K562 (cell line): ENCODE measurements around the gene HTR2C. TPM values are rescaled to one million over a fixed set of nuclear protein-coding genes. Genes with fewer than 3 reads are reported as not detected.

ENCODE experiments used
- CBX2 ChIP-seq: fragments of 200-600 bp; sonication (generic); IDR thresholded peaks from one replicate; pipeline ENCODE4 v1.6.1; 2012; ENCODE audit warnings: mild to moderate bottlenecking, low read length, inconsistent platforms; ENCODE audit not compliant: insufficient read depth, poor library complexity, severe bottlenecking
- NFE2L1 ChIP-seq: fragments of 450-650 bp; IDR thresholded peaks from 2 replicates; pipeline ENCODE4 v1.6.1; 2016; ENCODE audit warnings: missing genetic modification characterization, low read depth, mild to moderate bottlenecking, missing compliant biosample characterization, moderate library complexity, borderline replicate concordance
- polyA plus RNA-seq, 8 experiments: library from polyadenylated mRNA; depleted of rRNA in 4 of 8; stranded (reverse) in 5 of 8; unstranded in 3 of 8; fragments of >200 nt; fragmentation: Nextera tagmentation in 2 of 8; fragmentation: Illumina TruSeq in 1 of 8; extraction: Ambion mirVana in 2 of 8; extraction: Trizol in 1 of 8; gene quantifications; 2 replicates each; pipeline versions ENCODE4 v1.2.1 to v1.2.3, GENCODE V29; 2011 to 2014; ENCODE audit warnings: inconsistent platforms in 1 of 8, missing spikeins in 1 of 8
- total RNA-seq, 7 experiments: library from RNA; depleted of rRNA in 6 of 7; stranded (reverse); fragments of >200 nt in 6 of 7; fragmentation: Illumina TruSeq in 2 of 7; extraction: Trizol in 2 of 7; gene quantifications; 2 replicates each; pipeline versions ENCODE4 v1.2.1 to v1.2.3, GENCODE V29; 2011 to 2021; ENCODE audit warnings: low replicate concordance in 1 of 7
- TF ChIP-seq, protein P1 (sequence below): fragments of 200-600 bp; sonication (generic); IDR thresholded peaks from one replicate; pipeline ENCODE4 v1.6.1; 2012; ENCODE audit warnings: mild to moderate bottlenecking, low read depth, low read length, inconsistent platforms

The HTR2C gene
- total and polyA plus RNA-seq, 9 of the 15 experiments (the other 6 are each of a cell fraction or from before 2014, with no cell fraction given), result 0.04 to 0.22 (median 0.10) TPM

DNA sequence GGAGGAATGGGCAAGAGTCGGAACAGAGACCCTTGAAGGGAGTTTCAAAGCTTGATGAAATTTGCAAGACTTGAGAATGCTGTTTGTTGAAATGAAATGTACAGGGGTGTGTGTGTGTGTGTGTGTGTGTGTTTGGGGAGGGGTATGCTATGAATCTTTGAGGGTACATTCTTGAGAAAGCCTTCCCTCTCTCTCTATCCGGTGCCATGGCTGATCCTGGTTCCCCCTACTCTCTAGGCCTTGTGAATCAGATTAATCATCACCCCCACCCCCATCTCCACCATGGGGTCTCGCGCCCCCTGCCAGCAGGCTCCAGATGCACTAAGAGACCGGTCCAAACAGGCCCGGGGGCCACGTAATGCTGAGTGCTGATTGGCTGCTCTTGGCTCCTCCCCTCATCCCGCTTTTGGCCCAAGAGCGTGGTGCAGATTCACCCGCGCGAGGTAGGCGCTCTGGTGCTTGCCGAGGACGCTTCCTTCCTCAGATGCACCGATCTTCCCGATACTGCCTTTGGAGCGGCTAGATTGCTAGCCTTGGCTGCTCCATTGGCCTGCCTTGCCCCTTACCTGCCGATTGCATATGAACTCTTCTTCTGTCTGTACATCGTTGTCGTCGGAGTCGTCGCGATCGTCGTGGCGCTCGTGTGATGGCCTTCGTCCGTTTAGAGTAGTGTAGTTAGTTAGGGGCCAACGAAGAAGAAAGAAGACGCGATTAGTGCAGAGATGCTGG is at the start of gene HTR2C (continued):
- TF ChIP-seq, protein P1, sequence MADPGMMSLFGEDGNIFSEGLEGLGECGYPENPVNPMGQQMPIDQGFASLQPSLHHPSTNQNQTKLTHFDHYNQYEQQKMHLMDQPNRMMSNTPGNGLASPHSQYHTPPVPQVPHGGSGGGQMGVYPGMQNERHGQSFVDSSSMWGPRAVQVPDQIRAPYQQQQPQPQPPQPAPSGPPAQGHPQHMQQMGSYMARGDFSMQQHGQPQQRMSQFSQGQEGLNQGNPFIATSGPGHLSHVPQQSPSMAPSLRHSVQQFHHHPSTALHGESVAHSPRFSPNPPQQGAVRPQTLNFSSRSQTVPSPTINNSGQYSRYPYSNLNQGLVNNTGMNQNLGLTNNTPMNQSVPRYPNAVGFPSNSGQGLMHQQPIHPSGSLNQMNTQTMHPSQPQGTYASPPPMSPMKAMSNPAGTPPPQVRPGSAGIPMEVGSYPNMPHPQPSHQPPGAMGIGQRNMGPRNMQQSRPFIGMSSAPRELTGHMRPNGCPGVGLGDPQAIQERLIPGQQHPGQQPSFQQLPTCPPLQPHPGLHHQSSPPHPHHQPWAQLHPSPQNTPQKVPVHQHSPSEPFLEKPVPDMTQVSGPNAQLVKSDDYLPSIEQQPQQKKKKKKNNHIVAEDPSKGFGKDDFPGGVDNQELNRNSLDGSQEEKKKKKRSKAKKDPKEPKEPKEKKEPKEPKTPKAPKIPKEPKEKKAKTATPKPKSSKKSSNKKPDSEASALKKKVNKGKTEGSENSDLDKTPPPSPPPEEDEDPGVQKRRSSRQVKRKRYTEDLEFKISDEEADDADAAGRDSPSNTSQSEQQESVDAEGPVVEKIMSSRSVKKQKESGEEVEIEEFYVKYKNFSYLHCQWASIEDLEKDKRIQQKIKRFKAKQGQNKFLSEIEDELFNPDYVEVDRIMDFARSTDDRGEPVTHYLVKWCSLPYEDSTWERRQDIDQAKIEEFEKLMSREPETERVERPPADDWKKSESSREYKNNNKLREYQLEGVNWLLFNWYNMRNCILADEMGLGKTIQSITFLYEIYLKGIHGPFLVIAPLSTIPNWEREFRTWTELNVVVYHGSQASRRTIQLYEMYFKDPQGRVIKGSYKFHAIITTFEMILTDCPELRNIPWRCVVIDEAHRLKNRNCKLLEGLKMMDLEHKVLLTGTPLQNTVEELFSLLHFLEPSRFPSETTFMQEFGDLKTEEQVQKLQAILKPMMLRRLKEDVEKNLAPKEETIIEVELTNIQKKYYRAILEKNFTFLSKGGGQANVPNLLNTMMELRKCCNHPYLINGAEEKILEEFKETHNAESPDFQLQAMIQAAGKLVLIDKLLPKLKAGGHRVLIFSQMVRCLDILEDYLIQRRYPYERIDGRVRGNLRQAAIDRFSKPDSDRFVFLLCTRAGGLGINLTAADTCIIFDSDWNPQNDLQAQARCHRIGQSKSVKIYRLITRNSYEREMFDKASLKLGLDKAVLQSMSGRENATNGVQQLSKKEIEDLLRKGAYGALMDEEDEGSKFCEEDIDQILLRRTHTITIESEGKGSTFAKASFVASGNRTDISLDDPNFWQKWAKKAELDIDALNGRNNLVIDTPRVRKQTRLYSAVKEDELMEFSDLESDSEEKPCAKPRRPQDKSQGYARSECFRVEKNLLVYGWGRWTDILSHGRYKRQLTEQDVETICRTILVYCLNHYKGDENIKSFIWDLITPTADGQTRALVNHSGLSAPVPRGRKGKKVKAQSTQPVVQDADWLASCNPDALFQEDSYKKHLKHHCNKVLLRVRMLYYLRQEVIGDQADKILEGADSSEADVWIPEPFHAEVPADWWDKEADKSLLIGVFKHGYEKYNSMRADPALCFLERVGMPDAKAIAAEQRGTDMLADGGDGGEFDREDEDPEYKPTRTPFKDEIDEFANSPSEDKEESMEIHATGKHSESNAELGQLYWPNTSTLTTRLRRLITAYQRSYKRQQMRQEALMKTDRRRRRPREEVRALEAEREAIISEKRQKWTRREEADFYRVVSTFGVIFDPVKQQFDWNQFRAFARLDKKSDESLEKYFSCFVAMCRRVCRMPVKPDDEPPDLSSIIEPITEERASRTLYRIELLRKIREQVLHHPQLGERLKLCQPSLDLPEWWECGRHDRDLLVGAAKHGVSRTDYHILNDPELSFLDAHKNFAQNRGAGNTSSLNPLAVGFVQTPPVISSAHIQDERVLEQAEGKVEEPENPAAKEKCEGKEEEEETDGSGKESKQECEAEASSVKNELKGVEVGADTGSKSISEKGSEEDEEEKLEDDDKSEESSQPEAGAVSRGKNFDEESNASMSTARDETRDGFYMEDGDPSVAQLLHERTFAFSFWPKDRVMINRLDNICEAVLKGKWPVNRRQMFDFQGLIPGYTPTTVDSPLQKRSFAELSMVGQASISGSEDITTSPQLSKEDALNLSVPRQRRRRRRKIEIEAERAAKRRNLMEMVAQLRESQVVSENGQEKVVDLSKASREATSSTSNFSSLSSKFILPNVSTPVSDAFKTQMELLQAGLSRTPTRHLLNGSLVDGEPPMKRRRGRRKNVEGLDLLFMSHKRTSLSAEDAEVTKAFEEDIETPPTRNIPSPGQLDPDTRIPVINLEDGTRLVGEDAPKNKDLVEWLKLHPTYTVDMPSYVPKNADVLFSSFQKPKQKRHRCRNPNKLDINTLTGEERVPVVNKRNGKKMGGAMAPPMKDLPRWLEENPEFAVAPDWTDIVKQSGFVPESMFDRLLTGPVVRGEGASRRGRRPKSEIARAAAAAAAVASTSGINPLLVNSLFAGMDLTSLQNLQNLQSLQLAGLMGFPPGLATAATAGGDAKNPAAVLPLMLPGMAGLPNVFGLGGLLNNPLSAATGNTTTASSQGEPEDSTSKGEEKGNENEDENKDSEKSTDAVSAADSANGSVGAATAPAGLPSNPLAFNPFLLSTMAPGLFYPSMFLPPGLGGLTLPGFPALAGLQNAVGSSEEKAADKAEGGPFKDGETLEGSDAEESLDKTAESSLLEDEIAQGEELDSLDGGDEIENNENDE, result no peak
- TF ChIP-seq CBX2 (no peak), NFE2L1 (tag) (no peak)
